HG02870 (cell line): Measurements from ENCODE around the gene ADGRD1.
"Not testable (repeated sequence)": the region's sequence is repeated elsewhere in the genome, so short reads cannot be mapped to it uniquely, and the experiment has no call there.

ENCODE experiments used
- ATAC-seq: cut with Tn5 transposase; IDR thresholded peaks from one replicate; pipeline ENCODE4 v1.9.1; 2021; ENCODE audit warnings: mild to moderate bottlenecking, moderate library complexity; ENCODE audit not compliant: unreplicated experiment

The ADGRD1 gene

DNA sequence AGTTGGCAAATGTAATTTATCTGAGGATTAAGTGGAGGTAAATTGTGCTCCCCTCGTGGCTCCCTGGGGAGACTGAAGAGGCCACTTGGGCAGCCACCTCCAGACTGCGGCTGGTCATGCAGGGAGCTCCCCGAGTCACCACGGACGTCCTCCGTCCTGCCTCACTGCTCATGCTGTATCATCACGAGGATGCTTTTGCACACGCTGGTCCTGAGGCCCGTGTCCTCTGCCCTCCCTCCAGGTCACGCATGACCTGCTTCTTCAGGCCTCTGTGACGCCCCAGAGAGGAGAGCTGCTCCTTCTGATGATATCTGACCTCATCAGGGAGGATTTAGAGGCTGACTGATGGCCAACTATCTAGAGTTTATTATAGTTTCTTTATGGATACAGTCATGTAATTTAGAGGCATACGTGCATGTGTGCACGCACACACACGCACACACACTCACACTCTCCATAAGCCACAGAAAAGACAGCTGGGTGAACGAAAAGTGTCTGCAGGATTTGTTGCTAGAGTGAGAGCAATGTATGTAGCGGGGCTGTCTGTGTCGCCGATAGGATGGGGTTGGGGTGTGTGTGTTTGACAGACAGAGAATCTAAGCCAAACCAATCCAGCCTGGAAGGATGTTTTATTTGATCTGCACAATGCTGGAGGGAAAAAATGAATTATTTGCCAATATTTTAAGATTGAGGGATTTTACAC lies 160.0 kb downstream of the ADGRD1 start:
- no peak for ATAC-seq

DNA sequence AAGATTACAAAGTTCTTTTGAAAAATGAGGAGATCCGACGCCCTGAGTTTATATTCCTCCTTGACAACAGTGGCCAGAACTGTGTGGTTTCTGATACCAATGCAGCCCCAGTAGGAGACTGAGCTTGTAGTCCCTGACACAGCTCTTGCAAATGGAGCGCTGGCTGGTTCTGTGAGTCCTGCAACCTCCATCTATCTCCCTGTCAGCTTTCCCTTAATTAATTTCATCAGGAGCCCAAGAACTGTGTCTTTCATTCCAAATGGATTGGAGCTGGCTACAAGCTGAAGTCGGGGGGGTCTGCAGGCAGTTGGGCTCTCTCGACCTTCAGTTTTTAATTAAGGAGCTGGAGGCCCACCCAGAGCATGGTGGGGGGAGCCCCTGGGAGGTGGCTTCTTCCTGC lies 160.6 kb downstream of the ADGRD1 start:
- ATAC-seq = no peak

DNA sequence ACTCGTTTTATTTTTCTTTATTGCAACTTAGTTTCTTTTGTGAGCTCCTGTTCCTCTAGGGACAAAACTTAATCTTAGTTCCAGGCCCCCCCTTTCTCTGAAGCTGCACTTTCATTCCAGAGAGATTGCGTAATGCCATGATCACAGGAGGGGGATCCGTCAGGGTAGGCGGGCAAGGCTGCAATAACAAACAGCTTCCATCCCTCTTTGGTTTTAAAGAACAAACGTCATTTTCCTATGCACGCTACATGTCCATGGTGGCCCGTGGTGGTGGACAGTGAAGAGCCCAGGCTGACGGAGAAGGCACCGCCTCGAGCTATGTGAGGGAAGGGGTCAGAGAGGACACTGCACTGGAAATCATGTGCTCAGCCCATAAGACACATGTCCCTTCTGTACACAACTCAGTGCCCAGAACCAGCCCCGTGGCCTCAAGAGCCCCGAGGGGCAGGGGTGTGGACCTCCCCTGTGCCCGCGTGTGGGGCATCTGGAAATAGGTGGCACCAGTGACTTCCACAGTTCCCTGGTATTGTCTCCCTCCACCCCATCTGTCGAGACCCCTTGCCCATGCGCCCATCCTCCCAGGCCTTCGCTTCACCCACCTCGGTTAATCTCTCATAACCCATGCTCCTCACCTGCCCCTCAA lies 161.4 kb downstream of the ADGRD1 start:
- ATAC-seq = no peak

DNA sequence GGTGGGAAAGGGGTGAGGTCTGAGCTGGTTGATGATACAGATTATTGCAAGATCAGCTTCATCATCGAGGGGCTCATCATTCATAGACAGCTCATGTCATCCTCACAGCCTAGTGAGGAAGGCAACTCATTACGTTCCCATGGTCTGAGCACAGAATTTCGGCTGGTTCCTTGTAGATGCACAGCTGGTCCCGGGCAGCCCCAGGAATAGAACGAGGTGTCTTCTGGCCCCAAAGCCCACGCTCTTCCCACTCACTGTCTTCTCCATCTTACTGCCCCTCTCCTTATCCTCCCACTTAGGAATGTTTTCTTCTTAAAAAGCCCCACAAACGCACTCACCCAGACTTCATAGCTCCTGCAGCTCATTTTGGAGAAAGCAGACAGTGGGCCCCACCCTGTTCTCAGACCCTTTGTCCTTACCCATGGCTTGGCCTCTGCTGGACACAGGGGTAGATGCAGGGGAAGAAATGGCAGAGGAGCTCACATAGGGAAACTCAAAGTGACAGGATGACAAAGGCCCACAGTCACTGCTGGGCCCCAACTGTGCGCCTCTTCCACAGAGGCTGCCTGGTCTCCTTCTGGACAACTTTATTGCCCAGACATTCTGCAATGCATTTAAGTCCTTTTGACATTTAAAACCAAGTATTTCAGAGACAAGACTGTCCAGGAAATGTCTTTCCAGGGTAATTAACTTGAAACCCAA lies 162.2 kb downstream of the ADGRD1 start:
- ATAC-seq = no peak

DNA sequence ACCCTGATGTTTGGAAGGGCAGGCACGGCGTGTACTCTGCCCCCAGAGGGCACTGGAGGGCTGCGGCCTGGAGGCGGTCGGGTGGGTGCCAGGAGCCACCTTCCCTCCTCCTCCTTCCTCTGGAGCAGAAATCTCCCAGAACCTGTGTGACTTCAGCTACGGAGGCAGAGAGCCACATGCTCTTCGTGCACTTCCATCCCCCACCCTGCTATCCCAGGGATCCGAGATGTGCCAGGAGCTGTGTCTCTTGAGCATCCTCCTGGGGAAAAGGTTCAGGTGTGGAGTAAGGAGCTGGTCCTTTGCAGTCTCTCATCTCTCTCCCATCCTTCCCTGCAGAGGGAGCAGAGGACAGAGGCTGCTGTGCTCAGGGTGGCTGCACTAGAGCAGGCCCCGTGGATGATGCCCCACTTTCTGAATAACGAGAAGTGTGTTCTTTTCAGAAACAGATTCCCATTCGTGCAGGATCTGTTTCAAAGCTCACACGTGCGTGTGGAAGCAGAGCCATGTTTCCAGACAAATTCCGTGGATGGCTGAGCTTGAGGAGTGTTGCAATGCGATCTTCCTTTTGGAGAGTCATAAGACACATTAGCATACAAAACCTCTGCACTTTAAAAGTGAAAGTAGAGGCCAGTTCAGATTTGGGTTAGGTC lies 162.9 kb downstream of the ADGRD1 start:
- no peak for ATAC-seq

DNA sequence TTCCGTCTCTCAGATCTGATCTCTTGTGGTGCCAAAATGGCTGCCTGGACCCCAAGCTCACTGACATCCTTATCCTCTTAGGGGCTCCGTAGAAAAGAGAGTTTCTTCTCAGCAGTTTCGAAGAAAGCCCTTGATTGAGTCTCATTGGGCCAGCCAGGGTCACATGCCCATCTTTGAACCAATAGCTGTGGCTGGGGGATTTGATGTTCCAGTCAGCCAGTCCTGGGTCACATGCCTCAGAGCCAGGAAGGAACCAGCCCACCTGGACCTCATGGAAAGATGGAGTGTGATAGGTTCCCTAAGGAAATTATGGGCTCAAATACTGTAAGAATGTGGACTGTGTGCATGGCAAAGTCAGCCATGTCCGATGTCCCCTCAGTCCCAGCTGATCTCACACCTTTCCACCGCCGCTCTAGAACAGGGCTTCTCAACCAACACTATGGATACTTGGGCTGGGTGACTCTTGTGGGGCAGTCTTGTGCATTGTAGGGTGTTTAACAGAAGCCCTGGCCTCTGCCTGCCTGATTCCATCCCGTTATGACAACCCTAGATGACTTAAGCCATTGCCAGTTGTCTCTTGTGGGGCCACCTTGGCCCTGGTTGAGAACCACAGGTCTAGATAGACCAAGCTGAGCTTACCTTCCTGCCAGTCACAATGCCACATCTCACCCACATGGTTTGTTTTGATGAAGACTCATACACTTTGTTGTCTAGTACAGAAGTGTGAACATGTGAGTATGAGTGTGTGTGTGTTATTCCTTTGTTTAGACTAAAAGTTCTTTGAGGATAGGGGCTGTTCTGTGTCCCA lies 163.9 kb downstream of the ADGRD1 start:
- no peak for ATAC-seq

DNA sequence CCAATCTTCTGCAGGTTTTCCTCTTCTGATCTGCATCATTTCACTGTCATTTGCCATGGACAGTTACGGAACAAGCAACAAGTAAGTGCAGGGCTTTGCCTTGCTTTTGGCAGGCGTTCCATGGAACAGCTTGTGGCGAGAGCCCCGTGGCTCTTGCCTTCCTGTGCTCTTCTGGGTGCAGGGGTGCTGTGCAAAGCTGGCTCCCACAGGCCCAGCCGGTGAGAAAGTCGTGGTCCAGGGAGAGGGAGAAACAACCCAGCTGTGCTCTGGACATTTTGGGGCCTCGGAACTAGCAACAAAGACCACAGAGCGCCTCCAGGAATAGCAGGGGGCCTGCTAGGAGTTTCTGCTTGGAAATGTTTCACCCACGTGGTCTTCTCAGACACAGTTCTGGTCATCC lies 164.7 kb downstream of the ADGRD1 start:
- ATAC-seq = no peak

DNA sequence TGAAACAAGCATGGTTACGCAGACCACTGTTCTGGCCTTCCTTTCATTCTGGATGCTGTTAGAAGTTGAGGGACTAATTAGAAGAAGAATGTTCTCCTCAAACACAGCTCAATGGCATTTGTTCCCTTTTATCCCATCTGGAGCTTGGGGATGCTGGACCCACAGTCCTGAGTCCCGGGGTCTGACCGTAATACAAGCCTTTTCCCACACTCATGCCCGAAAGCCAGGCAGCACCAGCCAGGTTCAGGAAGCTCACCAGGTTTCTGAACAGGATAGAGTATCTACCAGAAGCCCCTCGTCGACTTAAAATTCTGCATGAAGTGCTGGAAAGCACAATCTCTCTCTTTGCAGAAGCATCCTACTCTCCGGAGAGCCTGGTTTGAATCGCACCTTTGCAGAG lies 165.6 kb downstream of the ADGRD1 start:
- ATAC-seq = not testable (repeated sequence)

DNA sequence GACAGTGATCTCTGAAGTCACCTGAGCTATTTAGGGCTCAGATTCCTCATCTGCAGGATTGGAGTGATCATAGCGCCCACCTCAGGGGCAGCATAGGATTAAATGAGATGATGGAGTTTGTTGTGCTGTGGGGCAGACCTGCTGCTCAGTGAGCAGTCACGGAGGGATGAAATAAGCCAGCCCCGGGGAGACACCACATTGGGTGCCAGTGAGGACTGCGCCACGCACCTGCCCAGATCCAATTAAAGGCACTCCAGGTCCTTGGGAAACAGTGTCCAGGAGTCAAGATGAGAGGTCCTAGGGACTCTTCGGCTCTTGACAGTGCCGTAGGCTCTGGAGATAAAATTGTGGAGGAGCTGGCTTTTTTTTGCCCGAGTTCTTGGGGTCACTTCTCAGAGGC lies 166.2 kb downstream of the ADGRD1 start:
- ATAC-seq = no peak

DNA sequence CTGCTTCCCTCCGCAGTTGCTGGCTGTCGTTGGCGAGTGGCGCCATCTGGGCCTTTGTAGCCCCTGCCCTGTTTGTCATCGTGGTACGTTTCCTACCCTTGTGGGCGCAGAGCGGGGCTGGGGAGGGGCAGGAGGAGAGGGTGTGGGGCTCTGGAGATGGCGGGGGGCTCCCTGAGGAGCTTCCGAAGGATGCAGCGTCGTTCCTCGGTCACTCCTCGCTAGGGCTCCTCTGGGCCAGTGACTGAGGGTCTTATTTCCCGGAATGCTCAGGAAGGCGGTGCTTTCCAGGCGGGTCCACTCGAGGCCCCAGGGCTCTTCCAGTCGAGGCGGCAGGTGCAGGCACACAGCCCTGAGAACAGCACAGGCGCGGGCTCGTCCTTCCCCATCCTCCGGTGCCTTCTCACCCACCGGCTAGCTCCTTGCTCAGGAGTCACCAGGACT lies 167.1 kb downstream of the ADGRD1 start:
- ATAC-seq = no peak

DNA sequence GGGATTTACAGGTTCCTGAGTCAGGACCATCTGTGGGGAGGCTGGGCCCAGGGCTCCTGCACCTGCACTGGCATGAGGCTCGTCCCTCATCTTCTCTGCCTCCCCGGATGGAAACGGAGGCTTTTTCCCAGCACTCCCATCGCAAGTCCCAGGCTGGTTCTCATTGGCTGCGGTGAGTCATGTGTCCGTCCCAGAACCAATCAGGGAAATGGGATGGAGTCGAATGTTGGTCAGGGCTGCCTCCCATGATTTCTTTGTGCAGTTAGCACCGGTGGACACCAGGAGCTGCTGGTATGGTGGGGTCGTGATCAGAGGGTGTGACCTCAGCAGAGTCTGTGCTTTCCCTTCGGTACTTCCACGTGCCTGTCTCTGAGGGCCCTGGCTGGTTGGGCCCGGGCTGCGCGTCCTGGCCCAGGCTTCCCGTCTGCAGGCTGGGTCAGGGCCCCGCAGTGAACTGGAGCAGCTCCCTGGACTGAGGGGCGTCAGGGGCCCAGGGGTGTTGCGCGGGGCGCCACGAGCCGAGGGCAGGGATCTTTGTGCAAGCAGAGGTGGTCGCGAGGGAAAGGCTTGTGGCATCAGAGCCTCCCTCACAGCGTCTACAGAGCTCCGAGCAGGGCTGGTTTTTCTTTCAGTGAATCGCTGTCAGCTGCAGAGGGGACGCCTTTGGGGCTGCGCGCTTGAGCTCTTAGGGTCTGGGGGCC lies 168.1 kb downstream of the ADGRD1 start:
- no peak for ATAC-seq

DNA sequence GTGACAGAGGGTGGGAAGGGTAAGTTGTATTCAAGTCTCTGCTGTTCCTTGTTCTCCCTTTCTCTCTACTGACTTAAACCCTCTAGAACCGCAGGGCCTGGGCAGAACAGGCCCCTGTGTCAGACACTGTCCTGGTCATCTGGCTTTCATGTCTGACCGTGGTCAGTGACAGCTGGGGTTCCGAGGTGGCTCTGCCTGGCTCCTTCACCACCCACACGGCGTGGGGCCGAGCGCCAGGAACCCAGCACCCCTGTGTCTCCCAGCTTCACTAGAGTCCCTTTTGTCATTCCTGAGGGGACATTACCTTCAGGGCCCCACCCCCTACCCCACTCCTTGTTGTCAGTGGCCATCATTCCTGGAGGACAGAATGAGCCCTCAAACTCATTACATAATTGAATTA lies 168.9 kb downstream of the ADGRD1 start:
- no peak for ATAC-seq

DNA sequence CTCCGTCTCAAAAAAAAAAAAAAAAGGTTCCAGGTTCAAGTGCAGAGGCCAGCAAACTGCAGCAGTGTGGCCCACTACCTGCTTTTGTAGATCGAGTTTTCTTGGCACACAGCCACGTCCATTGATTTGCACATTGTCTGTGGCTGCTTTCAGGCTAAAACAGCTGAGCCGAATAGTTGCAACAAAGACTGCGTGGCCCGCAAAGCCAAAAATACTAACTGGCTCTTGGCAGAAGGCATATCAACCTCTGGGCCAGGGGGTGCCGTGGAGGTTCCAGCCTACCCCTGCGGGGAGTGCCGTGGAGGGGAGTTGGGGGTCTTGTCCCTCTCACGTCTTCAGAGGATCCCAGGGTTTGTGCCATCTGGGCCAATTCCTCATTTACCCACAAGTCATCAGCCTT lies 170.1 kb downstream of the ADGRD1 start:
- ATAC-seq = no peak

DNA sequence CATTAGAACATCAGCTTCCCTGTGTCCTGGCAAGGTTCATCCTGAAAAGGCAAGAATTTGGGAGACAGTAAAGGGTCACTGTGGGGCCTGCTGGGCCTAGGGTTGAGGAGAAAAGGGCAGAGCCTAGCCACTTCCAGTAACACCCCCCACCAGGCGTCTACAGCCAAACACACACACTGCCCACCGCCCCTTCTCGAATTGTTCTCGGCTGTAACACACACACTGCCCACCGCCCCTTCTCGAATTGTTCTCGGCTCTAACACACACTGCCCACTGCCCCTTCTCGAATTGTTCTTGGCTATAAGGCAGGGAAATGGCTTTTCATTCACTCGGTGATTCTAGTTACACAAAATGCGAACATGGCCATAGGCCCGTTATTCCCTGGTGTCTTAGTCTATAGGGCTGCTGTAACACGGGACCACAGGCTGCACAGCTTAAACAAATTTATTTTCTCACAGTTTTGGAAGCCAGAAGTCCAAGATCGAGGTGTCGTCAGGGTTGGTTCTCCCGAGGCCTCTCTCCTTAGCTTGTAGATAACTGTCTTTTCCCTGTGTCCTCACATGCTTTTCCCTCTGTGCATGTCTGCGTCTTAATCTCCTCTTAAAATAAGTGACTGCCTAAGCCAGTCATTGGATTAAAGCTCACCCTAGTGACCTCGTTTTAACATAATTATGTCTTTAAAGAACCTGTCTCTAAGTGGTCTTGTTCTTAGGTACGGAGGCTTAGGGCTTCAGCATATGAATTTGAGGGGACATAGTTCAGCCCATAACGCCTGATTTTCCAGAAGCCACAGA lies 171.0 kb downstream of the ADGRD1 start:
- ATAC-seq = no peak

DNA sequence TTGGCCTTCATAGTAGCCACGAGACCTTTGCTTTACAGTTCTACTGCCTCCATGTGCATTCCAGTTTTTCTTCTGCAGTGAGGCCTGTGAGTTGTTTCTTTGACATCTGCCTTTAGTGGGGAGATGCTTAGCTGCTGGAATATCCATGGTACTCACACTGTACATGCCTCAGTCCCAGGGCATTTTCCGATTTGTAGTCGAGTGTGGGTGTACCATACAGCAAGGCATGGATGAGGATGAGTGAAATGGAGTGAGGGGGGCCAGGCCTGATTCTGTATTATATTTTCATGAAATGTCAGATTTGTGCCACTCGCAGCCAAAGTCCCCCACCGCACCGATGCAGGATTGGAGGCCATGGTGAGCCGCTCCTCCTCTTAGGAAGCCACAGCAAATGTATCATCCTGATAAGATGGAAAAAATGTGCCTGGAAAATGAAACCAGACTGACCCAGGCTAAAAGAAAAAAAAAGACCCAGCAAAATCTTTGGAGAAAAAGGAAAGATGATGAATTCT lies 173.0 kb downstream of the ADGRD1 start:
- no peak for ATAC-seq

DNA sequence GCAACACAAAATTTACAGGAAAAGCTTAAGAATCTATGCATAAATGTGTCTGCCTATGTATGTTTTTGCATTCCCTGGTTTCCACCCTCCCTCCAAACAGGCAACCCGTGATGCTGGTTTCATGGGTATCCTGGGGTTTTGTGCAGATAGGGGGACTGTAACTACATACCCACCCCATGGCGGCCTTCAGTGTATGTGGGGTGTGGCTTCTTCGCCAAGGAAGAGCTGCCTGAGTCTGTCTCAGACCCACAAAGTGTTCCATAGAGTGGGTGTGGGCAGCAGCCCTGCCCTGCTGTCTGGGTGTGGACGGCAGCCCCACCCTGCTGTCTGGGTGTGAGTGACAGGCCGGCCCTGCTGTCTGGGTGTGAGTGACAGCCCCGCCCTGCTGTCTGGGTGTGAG lies 174.8 kb downstream of the ADGRD1 start:
- no peak for ATAC-seq

DNA sequence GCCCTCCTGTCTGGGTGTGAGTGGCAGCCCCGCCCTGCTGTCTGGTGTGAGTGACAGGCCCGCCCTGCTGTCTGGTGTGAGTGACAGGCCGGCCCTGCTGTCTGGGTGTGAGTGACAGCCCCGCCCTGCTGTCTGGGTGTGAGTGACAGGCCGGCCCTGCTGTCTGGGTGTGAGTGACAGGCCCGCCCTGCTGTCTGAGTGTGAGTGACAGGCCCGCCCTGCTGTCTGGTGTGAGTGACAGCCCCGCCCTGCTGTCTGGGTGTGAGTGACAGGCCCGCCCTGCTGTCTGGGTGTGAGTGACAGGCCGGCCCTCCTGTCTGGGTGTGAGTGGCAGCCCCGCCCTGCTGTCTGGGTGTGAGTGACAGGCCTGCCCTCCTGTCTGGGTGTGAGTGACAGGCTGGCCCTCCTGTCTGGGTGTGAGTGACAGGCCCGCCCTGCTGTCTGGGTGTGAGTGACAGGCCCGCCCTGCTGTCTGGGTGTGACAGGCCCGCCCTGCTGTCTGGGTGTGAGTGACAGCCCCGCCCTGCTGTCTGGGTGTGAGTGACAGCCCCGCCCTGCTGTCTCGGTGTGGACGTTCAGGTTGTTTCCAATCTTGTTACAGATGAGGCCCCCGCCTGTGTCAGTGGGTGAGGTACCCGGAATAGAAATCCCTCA lies 175.4 kb downstream of the ADGRD1 start:
- ATAC-seq = not testable (repeated sequence)

DNA sequence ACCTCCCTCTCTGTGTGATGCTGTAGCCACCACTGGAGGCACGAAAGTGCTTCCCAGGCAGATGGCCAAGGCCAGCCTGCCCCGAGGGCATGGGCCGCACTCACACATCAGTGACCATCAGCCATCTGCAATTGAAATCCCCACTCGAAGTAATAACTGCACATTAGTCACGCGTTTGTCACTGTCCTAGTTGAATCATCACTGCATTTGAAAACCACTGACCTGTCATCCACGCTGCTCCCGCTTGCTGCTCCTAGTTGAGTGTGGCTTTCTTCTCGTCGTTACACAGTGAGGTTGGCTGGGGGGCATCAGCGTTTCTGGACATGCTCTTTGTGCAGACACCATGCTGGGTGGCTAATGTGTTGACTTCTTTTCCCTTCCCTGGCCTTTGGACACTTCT lies 176.1 kb downstream of the ADGRD1 start:
- ATAC-seq = no peak
